Activated CD4-positive, alpha-beta T cell treated with anti-CD3 and anti-CD28 coated beads, Interleukin-10, Interleukin-2, amounts not matched to agents 100 ng/mL and 50 ng/mL, durations not matched to agents 16 hours and 8 hours (primary cell): Measurements from ENCODE around the gene TIMM8A.
A peak's percentile ranks its signal among the peaks of the same experiment; 100 is the strongest.

ENCODE experiments used
- DNase-seq: peaks from one replicate; pipeline ENCODE4 v3.0.0-alpha.2; 2020

Gene TIMM8A

GRCh38 chrX:101348452-101349192, at the start of gene TIMM8A:
Gene TIMM8A (minus strand): TSS chrX:101348742. CDS start chrX:101348664, 78 bp downstream.
- peak; percentile 86 for DNase-seq

- no peak for DNase-seq
Observed at GRCh38 chrX:101397779-101398178, 49.2 kb upstream of the TIMM8A start.

DNA sequence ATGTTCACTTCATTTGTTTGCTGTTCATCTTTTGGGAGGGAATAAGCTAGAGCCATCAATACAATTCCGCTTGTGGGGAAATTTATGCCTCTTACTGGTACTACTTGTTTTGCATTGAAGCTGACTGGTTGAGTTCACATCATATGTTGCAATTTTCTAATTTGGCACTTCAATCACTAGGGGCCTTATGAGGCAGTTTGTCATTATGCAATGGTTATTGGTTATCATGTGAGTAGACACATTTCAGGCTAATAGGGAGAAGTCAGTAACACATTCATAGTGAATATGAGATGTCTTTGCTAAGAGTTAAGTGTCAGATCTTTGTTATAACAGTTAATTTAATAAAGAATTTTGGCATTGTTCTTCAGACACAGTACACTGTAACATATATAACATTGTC, 47.2 kb upstream of the TIMM8A start:
- no peak for DNase-seq

GRCh38 chrX:101394372-101394771, 45.8 kb upstream of the TIMM8A start:
- DNase-seq = no peak

DNA sequence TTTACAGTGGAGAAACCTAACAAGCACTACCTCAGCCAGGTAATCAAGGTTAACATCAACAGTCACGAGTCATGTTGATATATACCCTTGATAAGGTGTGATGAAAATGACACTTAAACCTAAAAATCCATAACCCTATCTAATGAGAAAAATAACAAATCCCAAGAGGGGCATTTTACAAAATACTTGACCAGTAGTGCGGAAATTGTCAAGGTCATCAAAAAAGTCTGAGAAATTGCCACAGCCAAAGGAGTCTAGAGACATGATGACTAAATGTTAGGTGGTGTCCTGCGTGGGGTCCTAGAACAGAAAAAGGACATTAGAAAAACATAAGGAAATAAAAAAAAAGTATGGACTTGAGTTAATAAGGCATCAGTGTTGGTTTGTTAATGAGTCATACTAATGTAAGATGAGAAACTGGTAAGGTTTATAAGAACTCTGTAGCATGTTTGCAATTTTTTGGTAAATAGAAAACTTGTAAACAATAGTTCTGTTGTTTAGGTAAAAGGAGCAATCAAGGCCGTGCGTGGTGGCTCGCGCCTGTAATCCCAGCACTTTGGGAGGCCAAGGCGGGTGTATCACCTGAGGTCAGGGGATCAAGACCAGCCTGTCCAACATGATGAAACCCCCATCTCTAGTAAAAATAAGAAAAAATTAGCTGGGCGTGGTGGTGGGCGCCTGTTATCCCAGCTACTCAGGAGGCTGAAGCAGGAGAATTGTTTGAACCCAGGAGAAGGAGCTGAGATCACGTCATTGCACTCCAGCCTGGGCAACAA, 45.2 kb upstream of the TIMM8A start:
- no peak for DNase-seq

GRCh38 chrX:101391831-101392230, 43.3 kb upstream of the TIMM8A start:
- DNase-seq = no peak

GRCh38 chrX:101390664-101391525, 42.4 kb upstream of the TIMM8A start, which contains the start of gene RPL36A:
Gene RPL36A (plus strand): TSS chrX:101391011. CDS start chrX:101391044, 33 bp downstream.
- peak; percentile 90 for DNase-seq

DNA sequence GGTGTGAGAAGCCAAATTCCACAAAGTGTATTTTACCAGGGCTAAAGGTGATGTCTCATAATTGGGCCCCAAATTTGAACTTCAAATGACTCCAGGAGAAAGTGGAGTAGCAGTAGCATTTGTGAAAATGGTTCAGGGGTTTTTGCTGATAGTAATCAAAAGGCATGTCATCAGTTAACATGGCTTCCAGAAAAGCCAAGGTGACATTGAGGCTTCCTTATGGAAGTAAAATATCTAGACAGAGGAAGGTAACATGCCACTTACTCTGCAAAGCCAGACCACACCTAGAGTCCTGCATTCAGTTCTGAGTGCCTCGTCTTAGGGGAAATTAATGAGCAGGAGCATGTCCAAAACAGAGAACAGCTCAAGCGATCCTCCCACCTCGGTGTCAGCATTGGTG, 40.1 kb upstream of the TIMM8A start:
- no peak for DNase-seq

- DNase-seq = no peak
Observed at GRCh38 chrX:101386542-101386885, 38.0 kb upstream of the TIMM8A start.

DNA sequence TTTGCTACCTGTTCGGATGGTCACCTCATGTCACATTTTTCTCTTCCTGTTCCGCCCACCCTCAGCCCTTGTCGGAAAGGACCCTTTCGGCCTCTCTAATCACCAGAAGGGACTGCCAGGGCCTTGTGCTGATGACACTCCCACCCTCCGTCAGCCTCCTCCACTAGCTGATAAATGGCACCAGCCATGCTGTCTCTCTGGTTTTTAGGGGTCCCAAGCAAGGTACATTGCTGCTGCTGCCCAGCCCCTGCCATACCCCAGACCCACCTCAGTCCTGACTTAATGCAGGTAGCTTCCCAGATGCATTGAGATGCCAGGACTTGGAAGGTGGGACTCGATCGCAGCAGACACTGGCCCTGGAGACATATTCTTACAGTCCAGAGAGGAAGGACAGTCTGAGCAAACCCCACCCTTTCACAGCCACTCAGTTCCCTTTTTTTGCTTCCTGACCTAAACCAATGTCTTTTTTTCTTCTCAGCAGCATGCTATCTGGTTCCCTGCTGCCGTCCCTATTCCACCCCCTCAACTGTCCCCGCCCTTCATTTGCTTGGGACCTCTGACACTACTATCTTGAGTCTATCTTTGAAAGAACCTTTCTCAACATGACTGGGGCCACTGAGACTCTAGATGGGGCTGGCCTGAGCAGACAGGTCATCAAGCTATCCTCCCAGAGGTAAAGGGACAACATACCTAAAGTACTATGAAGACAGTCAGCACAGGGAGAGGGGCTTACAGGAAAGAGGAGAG, 37.4 kb upstream of the TIMM8A start, which contains the start of gene BTK:
BTK (minus strand) TSS at position 397 of the 747 bp plus-strand sequence. CDS start 10,907 bp downstream, outside the sequence.
- no peak for DNase-seq

- DNase-seq = no peak
Observed at GRCh38 chrX:101385026-101385684, 36.6 kb upstream of the TIMM8A start.

- DNase-seq = no peak
Observed at GRCh38 chrX:101383679-101384205, 35.2 kb upstream of the TIMM8A start.

- no peak for DNase-seq
Observed at GRCh38 chrX:101377547-101377946, 29.0 kb upstream of the TIMM8A start.

DNA sequence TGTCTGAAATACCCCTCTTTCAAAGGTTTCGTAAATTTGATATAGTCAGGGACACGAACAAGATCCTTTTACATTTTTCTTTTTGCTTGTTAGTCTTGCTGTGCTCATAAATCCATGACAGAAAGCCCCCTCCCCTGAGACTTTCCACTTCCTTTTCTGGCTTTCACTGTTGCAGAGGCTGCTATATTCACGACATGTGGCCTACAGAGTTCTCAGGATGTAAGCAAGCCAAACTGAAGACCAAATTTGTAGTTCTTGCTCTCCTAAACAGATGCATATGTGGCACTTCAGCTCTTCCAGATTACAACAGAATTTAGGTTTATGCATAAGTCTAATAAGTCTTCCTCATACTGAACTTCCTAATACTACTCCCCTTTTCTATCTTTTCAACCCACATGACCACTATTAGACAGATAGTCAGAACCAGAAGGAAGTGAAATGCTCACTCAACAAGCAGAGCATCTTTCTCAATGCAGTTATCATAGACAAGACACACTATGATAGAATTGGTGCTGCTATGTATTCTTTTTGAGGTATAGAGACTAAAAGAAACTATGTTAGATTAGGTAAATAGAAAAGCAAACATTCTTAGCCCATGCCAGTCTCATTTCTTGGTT, 22.5 kb upstream of the TIMM8A start:
- DNase-seq = no peak

- no peak for DNase-seq
Observed at GRCh38 chrX:101369687-101370086, 21.1 kb upstream of the TIMM8A start.

DNA sequence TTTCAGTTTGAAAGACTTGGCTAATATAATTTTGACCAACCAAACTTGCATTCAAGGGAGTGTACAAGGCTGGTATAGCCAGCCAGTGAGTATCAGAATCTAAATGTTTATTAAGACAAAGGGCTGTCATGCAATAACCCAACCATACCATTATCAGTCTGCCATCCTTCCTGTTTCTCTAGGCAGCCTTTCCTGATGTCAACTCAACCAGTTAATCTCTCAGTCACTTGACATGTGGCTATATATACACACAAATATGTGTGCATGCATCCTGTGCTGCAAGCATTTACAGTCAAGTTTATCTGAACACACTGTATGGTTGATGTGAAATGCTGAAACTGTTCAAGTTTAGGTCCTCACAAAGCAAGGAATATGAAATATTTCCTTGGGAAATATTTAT, 20.3 kb upstream of the TIMM8A start:
- DNase-seq = no peak

GRCh38 chrX:101365301-101365795, 16.8 kb upstream of the TIMM8A start:
- DNase-seq = no peak

GRCh38 chrX:101362757-101363156, 14.2 kb upstream of the TIMM8A start:
- no peak for DNase-seq

DNA sequence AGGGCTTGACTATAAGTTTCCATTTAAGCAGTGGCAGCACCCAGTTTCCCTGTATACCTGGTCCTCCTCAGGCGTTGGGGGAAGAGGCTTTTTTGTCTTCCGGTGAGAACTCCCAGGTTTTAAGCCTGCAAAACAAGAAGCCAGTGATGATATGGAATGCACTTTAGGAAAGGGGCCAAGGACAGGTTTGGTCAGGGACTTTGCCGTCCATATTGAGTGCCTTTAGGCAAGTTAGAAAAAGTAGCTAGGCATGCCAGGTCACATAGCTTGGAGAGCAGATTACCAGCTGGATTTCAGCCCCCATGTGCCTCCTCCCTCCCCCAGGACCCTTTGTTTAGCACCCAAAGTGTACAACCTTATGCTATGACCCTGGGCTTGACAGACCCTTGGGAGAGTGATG, 13.6 kb upstream of the TIMM8A start:
- no peak for DNase-seq

- no peak for DNase-seq
Observed at GRCh38 chrX:101360390-101360789, 11.8 kb upstream of the TIMM8A start.

DNA sequence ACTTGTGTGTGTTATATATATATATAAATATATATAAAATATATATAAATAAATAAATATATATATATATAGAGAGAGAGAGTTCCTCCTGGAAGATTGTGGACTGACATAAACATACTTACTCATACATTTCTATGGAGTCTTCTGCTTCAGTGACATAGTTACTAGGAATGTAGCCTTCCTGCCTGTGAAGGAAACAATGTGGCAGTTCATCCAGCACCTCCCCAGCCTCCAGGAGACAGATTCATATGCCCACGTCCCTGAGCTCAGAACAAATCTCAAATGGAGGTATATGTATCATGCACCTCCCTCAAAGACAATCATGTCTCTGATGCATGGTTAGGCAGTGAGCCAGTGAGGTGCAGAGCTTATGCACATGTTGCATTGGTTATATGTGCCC, 11.4 kb upstream of the TIMM8A start:
- DNase-seq = no peak
